BLaER1 treated with 17β-estradiol and CSF1 and Interleukin-3, amounts not matched to agents 10 nM and 100 nM (cell line): ENCODE measurements around the gene MLH3.

Experiments used
- H3K27ac ChIP-seq, 11 experiments: shearing (Covaris generic); formaldehyde crosslinking; 2 replicates each; pipeline ENCODE4 v1.8.1; 2022
- H3K27me3 ChIP-seq, 11 experiments: shearing (Covaris generic); formaldehyde crosslinking; 2 replicates each; pipeline ENCODE4 v1.8.1; 2022
- H3K36me3 ChIP-seq, 11 experiments: shearing (Covaris generic); formaldehyde crosslinking; 2 replicates each; pipeline ENCODE4 v1.8.1; 2022
- H3K4me1 ChIP-seq, 10 experiments: shearing (Covaris generic); formaldehyde crosslinking; 2 replicates each; pipeline ENCODE4 v1.8.1; 2022
- H3K4me2 ChIP-seq, 11 experiments: shearing (Covaris generic); formaldehyde crosslinking; 2 replicates each; pipeline ENCODE4 v1.8.1; 2022
- H3K4me3 ChIP-seq, 10 experiments: shearing (Covaris generic); formaldehyde crosslinking; 2 replicates each; pipeline ENCODE4 v1.8.1; 2022
- H3K9ac ChIP-seq, 11 experiments: shearing (Covaris generic); formaldehyde crosslinking; 2 replicates each; pipeline ENCODE4 v1.8.1; 2022
- H3K9me3 ChIP-seq, 11 experiments: shearing (Covaris generic); formaldehyde crosslinking; replicated peaks in 1 of 11; 2 replicates each; pipeline ENCODE4 v1.8.1; 2022
- H4K20me1 ChIP-seq, 11 experiments: shearing (Covaris generic); formaldehyde crosslinking; 2 replicates each; pipeline ENCODE4 v1.8.1; 2022
- Cebpa-rat ChIP-seq, 11 experiments: shearing (Covaris generic); IDR thresholded peaks; 2 replicates each; pipeline ENCODE4 v1.8.1; 2022

Gene MLH3

DNA sequence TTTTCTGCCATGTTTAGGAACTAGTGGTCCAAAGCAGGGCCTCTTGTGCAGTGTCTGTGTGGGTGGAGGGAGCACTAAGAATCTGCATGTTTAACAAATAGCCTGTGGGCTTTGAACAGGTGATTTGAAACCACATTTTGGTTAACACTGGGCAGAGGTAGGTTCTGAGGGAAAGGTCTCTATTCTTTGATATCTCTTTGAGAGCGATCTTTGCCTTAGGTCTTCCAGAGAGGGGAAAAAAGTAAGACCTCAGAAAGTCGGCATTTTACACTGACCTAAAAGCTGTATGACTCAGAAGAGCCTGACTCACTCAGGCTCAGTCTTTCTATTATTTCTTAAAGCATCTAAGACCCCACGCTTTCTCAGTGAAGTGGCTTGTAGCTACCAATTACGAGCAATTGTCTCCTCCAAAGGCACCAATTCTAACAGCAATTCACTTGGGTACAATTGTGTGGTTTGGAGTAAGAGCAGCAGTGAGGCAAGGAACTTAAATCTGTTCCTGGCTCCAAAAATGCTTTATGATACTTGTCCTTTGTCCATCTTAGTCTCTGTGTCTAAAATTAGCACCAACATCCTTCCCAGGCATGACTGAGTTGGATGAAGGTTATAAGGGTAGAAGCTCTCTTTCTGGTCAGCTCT is 39.8 kb downstream of the MLH3 start:
- H3K9ac ChIP-seq = no peak overlapping the region
- H3K27ac ChIP-seq = no peak overlapping the region
- H3K27me3 ChIP-seq = no peaks in the 10 kb centered on the region
- H3K4me3 ChIP-seq = no peak overlapping the region
- peaks cover 65 to 100% (median 86%) of the 10 kb centered on the region in 11 experiments for H3K36me3 ChIP-seq
- peaks cover 0 to 6% (median 0%) of the 10 kb centered on the region in 11 experiments; a peak in 1 of 22 replicates for H4K20me1 ChIP-seq
- peaks cover 0 to 16% (median 0%) of the 10 kb centered on the region in 10 experiments; a peak in 6 of 20 replicates for H3K4me1 ChIP-seq
- no peak for TF ChIP-seq Cebpa-rat (IDR thresholded peaks at IDR 0.05)
- H3K9me3 ChIP-seq = no peaks in the 10 kb centered on the region
- H3K4me2 ChIP-seq = no peak overlapping the region

DNA sequence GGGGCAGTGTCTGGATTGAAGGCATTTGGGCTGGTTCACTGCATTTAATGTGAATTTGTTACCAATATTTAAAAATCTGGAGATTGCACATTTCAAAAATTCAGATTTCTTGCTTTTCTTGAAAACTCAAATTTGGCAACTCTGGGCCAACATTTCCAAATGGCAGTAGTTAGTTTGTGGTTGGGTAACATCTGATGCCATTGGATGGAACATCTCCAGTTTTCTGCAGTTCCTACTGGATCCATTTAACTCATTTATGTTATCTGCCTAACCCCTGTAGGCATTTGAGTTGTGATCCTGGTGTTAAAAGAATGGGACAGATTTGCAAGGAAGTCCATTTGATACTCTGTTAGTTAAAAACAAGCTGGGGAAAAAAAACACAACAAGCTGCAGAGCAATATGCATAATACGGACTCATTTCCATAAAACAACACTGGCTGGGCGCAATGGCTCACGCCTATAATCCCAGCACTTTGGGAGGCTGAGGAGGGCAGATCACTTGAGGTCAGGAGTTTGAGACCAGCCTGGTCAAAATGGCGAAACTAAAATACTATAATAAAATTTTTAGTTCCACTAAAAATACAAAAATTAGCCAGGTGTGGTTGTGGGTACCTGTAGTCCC is 40.7 kb downstream of the MLH3 start:
- no peak overlapping the region for H3K4me3 ChIP-seq
- H4K20me1 ChIP-seq = peaks cover 0 to 6% (median 0%) of the 10 kb centered on the region in 11 experiments; a peak in 1 of 22 replicates
- H3K27me3 ChIP-seq = no peaks in the 10 kb centered on the region
- no peak overlapping the region for H3K9ac ChIP-seq
- peaks cover 0 to 18% (median under 1%) of the 10 kb centered on the region in 10 experiments; a peak in 9 of 20 replicates for H3K4me1 ChIP-seq
- no peak overlapping the region for H3K4me2 ChIP-seq
- no peak for TF ChIP-seq Cebpa-rat (IDR thresholded peaks at IDR 0.05)
- H3K27ac ChIP-seq = no peak overlapping the region
- peaks cover 71 to 100% (median 89%) of the 10 kb centered on the region in 11 experiments for H3K36me3 ChIP-seq
- no peaks in the 10 kb centered on the region for H3K9me3 ChIP-seq

DNA sequence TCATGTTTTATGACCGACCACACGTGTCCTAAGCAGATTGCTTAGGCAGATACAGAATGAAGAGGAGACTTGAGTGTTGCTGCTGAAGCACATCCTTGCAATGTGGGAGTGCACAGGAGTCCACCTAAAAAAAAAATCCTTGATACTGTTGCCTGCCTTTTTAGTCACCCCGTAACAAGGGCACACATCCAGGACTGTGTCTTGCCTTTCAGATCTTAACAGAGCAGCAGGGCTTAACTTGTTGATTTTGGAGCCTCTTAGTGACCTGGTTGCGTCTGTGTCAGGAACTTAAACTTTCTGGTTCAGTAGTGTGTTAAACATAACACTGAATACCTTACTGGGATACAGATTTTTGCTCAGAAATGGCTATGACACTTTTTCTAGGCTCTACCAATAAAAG is 42.1 kb downstream of the MLH3 start:
- TF ChIP-seq Cebpa-rat (IDR thresholded peaks at IDR 0.05) = no peak
- Histone ChIP-seq H3K27ac (no peak overlapping the region), H4K20me1 (peaks cover 0 to 6% (median 0%) of the 10 kb centered on the region in 11 experiments; a peak in 2 of 22 replicates), H3K4me1 (peaks cover 12 to 32% (median 14%) of the 10 kb centered on the region in 10 experiments), H3K36me3 (peaks cover 76 to 100% (median 90%) of the 10 kb centered on the region in 11 experiments), H3K4me2 (no peak overlapping the region), H3K9me3 (no peaks in the 10 kb centered on the region), H3K4me3 (no peak overlapping the region), H3K9ac (no peak overlapping the region), H3K27me3 (no peaks in the 10 kb centered on the region)

DNA sequence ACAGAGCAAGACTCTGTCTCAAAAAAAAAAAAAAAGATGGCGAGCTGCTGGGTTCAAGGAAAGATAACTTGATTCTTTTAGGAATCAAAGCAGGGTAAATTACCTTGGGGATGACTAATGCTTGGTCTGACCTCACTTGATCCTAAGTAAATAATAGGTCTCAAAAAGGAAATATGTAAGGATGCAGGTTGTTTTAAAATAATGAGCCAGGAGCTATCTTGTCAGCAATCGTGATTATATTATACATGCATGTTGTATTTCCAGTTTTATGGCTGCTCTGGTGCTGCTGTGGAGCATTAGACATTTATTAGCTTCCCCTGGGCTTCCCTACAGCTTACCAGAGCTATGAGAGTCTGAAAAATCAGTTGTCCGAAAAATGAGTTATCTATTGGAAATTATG is 45.9 kb downstream of the MLH3 start:
- Histone ChIP-seq H3K27ac (no peak overlapping the region), H3K4me2 (peak overlapping the region; percentile 24 to 98 (median 92); a peak in 18 of 22 replicates), H3K9me3 (peaks cover 0 to 12% (median 10%) of the 10 kb centered on the region in 11 experiments; a peak in 14 of 22 replicates), H3K9ac (no peak overlapping the region), H3K36me3 (peaks cover 56 to 64% (median 58%) of the 10 kb centered on the region in 11 experiments), H3K4me1 (peaks cover 21 to 31% (median 27%) of the 10 kb centered on the region in 10 experiments), H3K4me3 (no peak overlapping the region), H4K20me1 (peaks cover 0 to 11% (median 0%) of the 10 kb centered on the region in 11 experiments; a peak in 2 of 22 replicates), H3K27me3 (no peaks in the 10 kb centered on the region)
- no peak for TF ChIP-seq Cebpa-rat (IDR thresholded peaks at IDR 0.05)

DNA sequence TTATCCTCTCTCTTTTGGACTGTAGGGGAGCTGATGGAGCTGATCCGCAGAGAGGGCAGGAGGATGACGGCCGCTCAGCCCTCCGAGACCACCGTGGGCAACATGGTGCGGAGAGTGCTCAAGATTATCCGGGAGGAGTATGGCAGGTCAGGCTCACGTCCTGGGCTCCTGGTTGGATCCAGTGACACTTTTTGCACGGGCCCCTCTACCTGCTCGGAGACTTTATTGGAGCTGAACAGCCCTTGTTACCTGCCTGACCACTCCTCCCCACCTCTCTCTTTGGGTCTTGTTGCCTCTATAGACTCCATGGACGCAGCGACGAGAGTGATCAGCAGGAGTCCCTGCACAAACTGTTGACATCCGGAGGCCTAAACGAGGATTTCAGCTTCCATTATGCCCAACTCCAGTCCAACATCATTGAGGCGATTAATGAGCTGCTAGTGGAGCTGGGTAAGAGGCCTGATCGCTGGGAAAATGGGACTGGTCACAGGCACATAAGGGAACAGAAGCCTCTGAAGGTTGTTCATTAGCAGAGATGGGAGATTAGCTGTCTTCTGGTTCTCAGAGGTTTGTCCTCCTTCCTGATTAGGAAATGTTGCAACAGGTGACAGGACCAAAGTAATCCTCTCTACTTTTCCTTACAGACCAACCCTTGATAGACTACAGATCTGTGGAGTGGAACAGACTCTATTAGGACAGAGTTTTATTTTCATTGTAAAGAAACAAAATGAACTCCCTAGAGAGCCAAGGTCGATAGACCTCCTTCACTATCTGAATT is 47.8 kb downstream of the MLH3 start:
- H3K27me3 ChIP-seq = no peaks in the 10 kb centered on the region
- H3K27ac ChIP-seq = peak overlapping the region; percentile 78 to 89 (median 82)
- no peak for TF ChIP-seq Cebpa-rat (IDR thresholded peaks at IDR 0.05)
- peaks cover 0 to 11% (median 0%) of the 10 kb centered on the region in 11 experiments; a peak in 2 of 22 replicates for H4K20me1 ChIP-seq
- peak overlapping the region; percentile 78 to 90 (median 85) for H3K9ac ChIP-seq
- peaks cover 37 to 44% (median 39%) of the 10 kb centered on the region in 11 experiments for H3K36me3 ChIP-seq
- peaks cover 0 to 13% (median 10%) of the 10 kb centered on the region in 11 experiments; a peak in 14 of 22 replicates for H3K9me3 ChIP-seq
- H3K4me1 ChIP-seq = peaks cover 21 to 31% (median 27%) of the 10 kb centered on the region in 10 experiments
- peak overlapping the region; percentile 87 to 98 (median 96) for H3K4me2 ChIP-seq
- peak overlapping the region; percentile 78 to 94 (median 85) for H3K4me3 ChIP-seq

DNA sequence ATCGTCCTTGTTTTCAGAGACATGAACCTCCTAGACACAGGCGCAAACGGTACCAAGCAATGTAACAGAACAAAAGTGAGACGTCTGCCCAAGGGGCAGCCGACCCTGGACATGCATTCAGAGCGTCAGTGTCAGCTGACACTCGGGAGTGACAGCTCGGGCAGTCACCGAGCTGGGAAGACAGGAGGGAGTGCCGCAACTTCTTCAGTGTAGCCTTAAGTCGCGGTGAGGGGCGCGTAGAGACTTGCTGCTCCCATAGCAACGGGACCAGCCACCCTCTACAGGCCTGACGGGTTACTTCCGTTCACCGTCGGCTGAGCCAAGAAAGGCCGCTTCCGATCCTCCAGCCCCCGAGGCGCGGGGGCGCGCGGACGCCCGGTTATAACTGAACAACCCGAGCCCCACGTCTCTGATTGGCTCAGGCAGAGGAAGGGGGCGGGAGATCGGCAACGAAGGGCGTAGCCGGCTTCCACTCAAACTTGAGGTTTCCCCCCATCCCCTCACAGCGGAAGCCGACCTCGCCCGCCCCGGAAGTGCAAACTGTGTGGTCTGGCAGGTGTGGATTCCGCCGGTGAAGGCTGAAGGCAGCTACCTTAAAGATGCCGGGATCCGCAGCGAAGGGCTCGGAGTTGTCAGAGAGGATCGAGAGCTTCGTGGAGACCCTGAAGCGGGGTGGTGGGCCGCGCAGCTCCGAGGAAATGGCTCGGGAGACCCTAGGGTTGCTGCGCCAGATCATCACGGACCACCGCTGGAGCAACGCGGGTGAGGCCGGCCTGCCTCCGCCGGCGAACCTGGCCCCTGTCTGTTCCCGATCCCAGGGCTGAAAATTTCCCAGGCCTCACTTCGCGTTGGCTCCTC is 48.6 kb downstream of the MLH3 start, which contains the start of gene EIF2B2:
Gene EIF2B2, plus strand, starts transcription at position 530 of the 858 bp plus-strand sequence. Its CDS starts 70 bp downstream, at position 600.
- peaks cover 0 to 13% (median 10%) of the 10 kb centered on the region in 11 experiments; a peak in 14 of 22 replicates for H3K9me3 ChIP-seq
- peak within 1 kb of the TSS; percentile 78 to 90 (median 85) for H3K9ac ChIP-seq
- H3K27me3 ChIP-seq = no peaks in the 10 kb centered on the region
- H3K27ac ChIP-seq = peak within 1 kb of the TSS; percentile 78 to 89 (median 82)
- peak within 1 kb of the TSS; percentile 78 to 94 (median 85) for H3K4me3 ChIP-seq
- TF ChIP-seq Cebpa-rat (IDR thresholded peaks at IDR 0.05) = no peak
- H4K20me1 ChIP-seq = peaks cover 0 to 11% (median 0%) of the 10 kb centered on the region in 11 experiments; a peak in 2 of 22 replicates
- H3K4me1 ChIP-seq = peaks cover 21 to 31% (median 27%) of the 10 kb centered on the region in 10 experiments
- H3K36me3 ChIP-seq = peaks cover 29 to 36% (median 31%) of the 10 kb centered on the region in 11 experiments
- H3K4me2 ChIP-seq = peak within 1 kb of the TSS; percentile 87 to 98 (median 96)

DNA sequence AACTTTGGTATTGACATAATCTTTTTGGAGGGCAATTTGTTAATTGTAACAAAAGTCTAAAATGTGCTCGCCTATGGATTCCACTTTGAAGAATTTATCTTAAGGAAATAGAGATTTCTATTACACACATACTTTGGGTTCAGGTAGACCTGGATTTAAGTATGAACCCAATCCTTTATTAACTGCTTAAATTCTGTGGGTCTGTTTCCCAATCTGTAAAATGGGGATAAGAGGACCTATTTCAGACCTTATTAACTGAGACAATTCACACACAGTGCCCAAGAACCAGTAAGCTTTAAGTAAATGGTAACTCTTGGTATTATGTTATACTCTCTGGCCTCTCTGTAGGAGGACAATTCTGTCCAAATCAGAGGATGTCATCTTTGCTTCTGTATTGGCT is 49.4 kb downstream of the MLH3 start:
- H3K4me1 ChIP-seq = peaks cover 21 to 31% (median 27%) of the 10 kb centered on the region in 10 experiments
- H4K20me1 ChIP-seq = peaks cover 0 to 11% (median 0%) of the 10 kb centered on the region in 11 experiments; a peak in 2 of 22 replicates
- TF ChIP-seq Cebpa-rat (IDR thresholded peaks at IDR 0.05) = no peak
- peaks cover 22 to 29% (median 24%) of the 10 kb centered on the region in 11 experiments for H3K36me3 ChIP-seq
- H3K4me2 ChIP-seq = peak overlapping the region; percentile 56 to 98 (median 96)
- H3K9ac ChIP-seq = peak overlapping the region; percentile 78 to 90 (median 85); a peak in 21 of 22 replicates
- peaks cover 0 to 13% (median 10%) of the 10 kb centered on the region in 11 experiments; a peak in 14 of 22 replicates for H3K9me3 ChIP-seq
- peak overlapping the region; percentile 78 to 94 (median 85); a peak in 19 of 20 replicates for H3K4me3 ChIP-seq
- no peaks in the 10 kb centered on the region for H3K27me3 ChIP-seq
- peak overlapping the region; percentile 78 to 89 (median 82); a peak in 21 of 22 replicates for H3K27ac ChIP-seq
